Gastroesophageal sphincter (tissue), 4 donors: Measurements from ENCODE around the gene TRIM16. TPM values are rescaled to one million over a fixed set of nuclear protein-coding genes. Genes with fewer than 3 reads are reported as not detected.
"Not testable (repeated sequence)": the region's sequence is repeated elsewhere in the genome, so short reads cannot be mapped to it uniquely, and the experiment has no call there.

Experiments used
- ATAC-seq: fragments of 150-250 bp; one replicate; pipeline ENCODE4 v1.9.1; 2016; ENCODE audit warnings: mild to moderate bottlenecking, moderate library complexity
- H3K27ac ChIP-seq, 4 donors: fragments of 200-600 bp; sonication (generic) in 3 of 4; 1 replicate in 3 of 4; 2 replicates in 1 of 4; pipeline ENCODE4 v1.5.1; 2016 to 2019
- H3K27me3 ChIP-seq: fragments of 200-600 bp; sonication (generic); one replicate; pipeline ENCODE4 v1.5.1; 2019
- H3K36me3 ChIP-seq, 2 donors: fragments of 200-600 bp; sonication (generic); one replicate each; pipeline ENCODE4 v1.5.1; 2019; ENCODE audit warnings: control low read depth in 1 of 2
- H3K4me1 ChIP-seq, 3 donors: fragments of 200-600 bp; sonication (generic); 1 replicate in 2 of 3; 2 replicates in 1 of 3; pipeline ENCODE4 v1.5.1; 2016 to 2019; ENCODE audit warnings: control low read depth in 2 of 3
- H3K4me3 ChIP-seq, 2 donors: fragments of 200-600 bp; sonication (generic); one replicate each; pipeline ENCODE4 v1.5.1; 2019; ENCODE audit warnings: mild to moderate bottlenecking in 1 of 2, moderate library complexity in 1 of 2
- H3K9me3 ChIP-seq, 3 donors: fragments of 200-600 bp; sonication (generic); one replicate each; pipeline ENCODE4 v1.5.1; 2017 to 2019; ENCODE audit warnings: control low read depth in 2 of 3
- EP300 ChIP-seq: sonication (generic); formaldehyde crosslinking; IDR thresholded peaks from one replicate; pipeline ENCODE4 v1.6.1; 2017; ENCODE audit warnings: antibody characterized with exemption, mild to moderate bottlenecking
- POLR2A ChIP-seq, 2 donors: fragments of 450-650 bp; IDR thresholded peaks; one replicate each; pipeline ENCODE4 v1.6.1; 2017; ENCODE audit warnings: antibody characterized with exemption in 2 of 2, mild to moderate bottlenecking in 2 of 2, moderate library complexity in 1 of 2
- POLR2AphosphoS5 ChIP-seq: sonication (generic); formaldehyde crosslinking; IDR thresholded peaks from one replicate; pipeline ENCODE4 v1.6.1; 2017; ENCODE audit warnings: antibody characterized with exemption
- WGBS, 2 donors: methylation state at CpG; one replicate each; pipeline ENCODE4 v1.1.5; 2018; ENCODE audit warnings: low coverage in 1 of 2; 5-methylcytosine and 5-hydroxymethylcytosine counted together
- total RNA-seq, 4 donors: library from RNA; depleted of rRNA; stranded (reverse); fragments of >200 nt; gene quantifications; one replicate each; pipeline ENCODE4 v1.1.0, GENCODE V29; 2016
- TF ChIP-seq, protein P1 (sequence below), 4 experiments: fragments of 200-600 bp in 2 of 4; fragments of 450-650 bp in 2 of 4; sonication (generic) in 1 of 4; IDR thresholded peaks; one replicate each; pipeline ENCODE4 v1.5.1; 2017 to 2019; ENCODE audit warnings: antibody characterized with exemption in 4 of 4, mild to moderate bottlenecking in 2 of 4, moderate library complexity in 2 of 4

The TRIM16 gene
- total RNA-seq, 4 donors from 2014 or later = 18.6 to 61.0 (median 36.8) TPM

DNA sequence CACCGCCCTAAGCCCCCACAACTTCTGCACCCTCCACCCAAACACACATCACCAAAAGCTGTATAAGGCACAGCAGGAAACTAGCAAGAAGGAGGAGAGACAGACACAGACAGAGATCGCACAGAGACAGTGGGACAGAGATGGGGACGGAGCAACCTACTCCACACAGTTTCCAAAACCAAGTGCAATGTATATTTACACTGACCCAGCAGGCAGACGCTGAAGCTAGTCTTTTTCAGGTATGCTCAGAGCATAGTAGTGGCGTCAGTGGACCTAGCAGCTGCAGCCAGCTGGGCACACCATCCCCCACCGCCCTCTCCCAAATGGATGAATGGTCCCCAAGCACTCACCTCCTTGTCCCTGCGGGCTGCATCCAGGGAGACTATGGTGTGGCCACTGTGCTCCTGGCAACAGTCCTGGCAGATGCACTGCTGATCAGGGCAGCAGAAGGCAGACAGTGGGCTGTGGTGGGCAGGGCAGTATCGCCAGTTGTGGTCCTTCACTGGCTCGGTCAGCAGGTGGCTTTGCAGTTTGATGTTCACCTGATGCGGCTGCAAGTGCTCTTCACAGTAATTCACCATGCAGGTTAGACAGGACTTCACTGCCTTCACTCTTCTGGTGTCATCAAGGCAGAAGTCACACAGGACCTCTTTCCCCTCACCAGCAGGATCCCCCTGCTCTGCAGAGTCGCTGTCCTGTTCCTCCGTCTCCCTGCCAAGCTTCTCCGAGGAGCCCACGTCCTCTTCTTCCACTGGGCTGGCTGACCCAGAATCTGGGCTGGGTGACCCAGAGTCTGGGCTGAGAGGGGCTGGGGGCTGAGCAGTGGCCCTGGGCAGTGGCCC, 33.1 kb downstream of the TRIM16 start:
- 0 to 16% methylated on average over 3 to 8 of the region's 14 CpGs for WGBS, 2 donors
- peaks cover 0 to 46% (median 13%) of the 10 kb centered on the region in 3 donors for H3K4me1 ChIP-seq

DNA sequence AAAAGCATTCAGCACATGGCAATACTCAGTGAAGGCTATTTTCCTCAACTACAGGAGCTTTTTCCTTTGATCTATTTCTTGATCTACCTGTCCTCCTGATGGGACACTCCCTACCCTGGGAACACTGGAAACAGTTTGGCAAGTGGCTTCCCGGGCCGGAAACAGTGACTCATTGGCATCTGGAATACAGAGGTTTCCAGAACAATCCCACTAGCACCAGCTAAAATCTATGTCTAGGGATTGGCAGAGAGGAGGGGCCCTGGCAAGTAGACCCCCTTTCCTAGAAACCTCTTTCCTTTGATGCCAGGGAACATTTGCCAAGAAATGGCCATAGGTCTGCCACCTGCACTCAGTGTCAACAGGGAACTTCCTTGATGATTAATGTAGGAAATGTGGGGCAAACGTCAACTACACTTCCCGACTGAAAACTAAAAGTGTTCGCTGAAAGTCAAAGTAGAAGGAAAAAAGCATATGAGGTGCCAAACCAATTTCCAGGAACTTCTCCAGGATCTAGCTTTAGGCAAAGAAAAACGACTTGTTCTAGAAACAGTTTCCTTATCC, 34.2 kb downstream of the TRIM16 start:
- WGBS, 2 donors = 4% methylated on average over 4 of the region's 6 CpGs
- Histone ChIP-seq H3K36me3 (no peaks in the 10 kb centered on the region), H3K9me3 (no peaks in the 10 kb centered on the region), H3K4me3 (peak overlapping the region; percentile 44 to 63), H3K27ac (peak overlapping the region; percentile 9 to 88 (median 82)), H3K27me3 (no peaks in the 10 kb centered on the region), H3K4me1 (peaks cover 4 to 57% (median 21%) of the 10 kb centered on the region in 3 donors)
- no peak for ATAC-seq
- TF ChIP-seq POLR2A (IDR thresholded peaks at IDR 0.05) (no peak), EP300 (no peak), POLR2AphosphoS5 (peak; percentile 64)
- TF ChIP-seq, protein P1, sequence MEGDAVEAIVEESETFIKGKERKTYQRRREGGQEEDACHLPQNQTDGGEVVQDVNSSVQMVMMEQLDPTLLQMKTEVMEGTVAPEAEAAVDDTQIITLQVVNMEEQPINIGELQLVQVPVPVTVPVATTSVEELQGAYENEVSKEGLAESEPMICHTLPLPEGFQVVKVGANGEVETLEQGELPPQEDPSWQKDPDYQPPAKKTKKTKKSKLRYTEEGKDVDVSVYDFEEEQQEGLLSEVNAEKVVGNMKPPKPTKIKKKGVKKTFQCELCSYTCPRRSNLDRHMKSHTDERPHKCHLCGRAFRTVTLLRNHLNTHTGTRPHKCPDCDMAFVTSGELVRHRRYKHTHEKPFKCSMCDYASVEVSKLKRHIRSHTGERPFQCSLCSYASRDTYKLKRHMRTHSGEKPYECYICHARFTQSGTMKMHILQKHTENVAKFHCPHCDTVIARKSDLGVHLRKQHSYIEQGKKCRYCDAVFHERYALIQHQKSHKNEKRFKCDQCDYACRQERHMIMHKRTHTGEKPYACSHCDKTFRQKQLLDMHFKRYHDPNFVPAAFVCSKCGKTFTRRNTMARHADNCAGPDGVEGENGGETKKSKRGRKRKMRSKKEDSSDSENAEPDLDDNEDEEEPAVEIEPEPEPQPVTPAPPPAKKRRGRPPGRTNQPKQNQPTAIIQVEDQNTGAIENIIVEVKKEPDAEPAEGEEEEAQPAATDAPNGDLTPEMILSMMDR (IDR thresholded peaks at IDR 0.05) = no peak

More for the DNA sequence above, 33.1 kb downstream of the TRIM16 start:
- Histone ChIP-seq H3K4me3 (peak overlapping the region; percentile 44 to 63), H3K27ac (peak overlapping the region; percentile 60 to 88 (median 82)), H3K36me3 (no peaks in the 10 kb centered on the region), H3K9me3 (no peaks in the 10 kb centered on the region), H3K27me3 (no peaks in the 10 kb centered on the region)
- peak; percentile 2 for ATAC-seq
- TF ChIP-seq, protein P1 (IDR thresholded peaks at IDR 0.05) = no peak
- TF ChIP-seq POLR2AphosphoS5 (no peak), EP300 (no peak), POLR2A (IDR thresholded peaks at IDR 0.05) (no peak)

DNA sequence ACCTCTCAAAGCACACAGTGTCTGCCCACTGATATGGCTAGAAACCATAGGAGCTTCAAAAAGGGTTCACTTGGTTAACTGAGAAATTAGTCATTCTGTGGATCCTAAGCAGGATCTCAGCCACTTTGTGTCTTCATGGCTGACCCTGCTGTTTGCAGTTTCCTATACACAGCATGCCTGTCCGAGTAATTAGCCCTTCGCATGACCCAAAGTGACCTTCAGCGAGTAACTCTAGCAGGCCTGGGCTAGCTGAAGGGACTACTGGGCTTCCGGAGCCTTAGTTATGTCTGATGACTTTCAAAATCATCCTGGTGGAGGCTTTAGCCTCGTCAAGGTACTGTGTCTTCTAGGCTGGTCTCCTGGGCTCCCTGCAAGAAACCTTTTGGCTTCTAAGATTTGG, 35.7 kb downstream of the TRIM16 start:
- no peak for TF ChIP-seq POLR2A (IDR thresholded peaks at IDR 0.05)
- TF ChIP-seq POLR2AphosphoS5 = no peak
- TF ChIP-seq, protein P1 (IDR thresholded peaks at IDR 0.05) = no peak
- TF ChIP-seq EP300 = no peak
- Histone ChIP-seq H3K27ac (peak overlapping the region in 3 of 4 donors; percentile 82 to 88 (median 83)), H3K9me3 (no peaks in the 10 kb centered on the region), H3K4me1 (peaks cover 4 to 58% (median 21%) of the 10 kb centered on the region in 3 donors), H3K27me3 (no peaks in the 10 kb centered on the region), H3K36me3 (no peaks in the 10 kb centered on the region), H3K4me3 (peak overlapping the region in 1 of 2 donors; percentile 63)
- no peak for ATAC-seq
- WGBS, 2 donors = 56% methylated on average over 3 of the region's 5 CpGs; no CpG with 5 or more reads in 1 of the 2 donors

DNA sequence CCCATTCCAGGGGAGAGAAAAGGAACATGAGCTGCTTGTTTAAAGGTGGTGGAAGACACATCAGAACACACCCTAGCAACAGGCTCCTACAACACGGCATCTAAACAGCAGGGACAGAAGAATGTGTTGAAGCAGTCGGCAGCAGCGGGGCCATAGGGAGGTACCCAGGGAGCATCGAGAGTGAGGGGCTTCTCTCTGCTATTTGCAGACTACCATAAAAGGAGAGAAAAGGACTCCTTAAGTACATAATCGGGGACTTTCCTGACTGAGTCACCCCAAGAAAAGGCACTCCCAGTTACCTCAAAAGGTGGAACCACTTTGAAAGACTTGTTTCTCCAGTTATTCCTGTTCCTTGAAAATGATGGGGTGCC, 38.2 kb downstream of the TRIM16 start:
- Histone ChIP-seq H3K27ac (peak overlapping the region; percentile 79 to 89 (median 86)), H3K4me1 (peaks cover 4 to 41% (median 19%) of the 10 kb centered on the region in 3 donors)
- H3K27me3 ChIP-seq, H3K4me3 ChIP-seq, H3K9me3 ChIP-seq, H3K36me3 ChIP-seq: not testable (repeated sequence)
- 16 to 20% methylated on average over 4 to 5 of the region's 5 CpGs for WGBS, 2 donors
- peak; percentile 60 for ATAC-seq

DNA sequence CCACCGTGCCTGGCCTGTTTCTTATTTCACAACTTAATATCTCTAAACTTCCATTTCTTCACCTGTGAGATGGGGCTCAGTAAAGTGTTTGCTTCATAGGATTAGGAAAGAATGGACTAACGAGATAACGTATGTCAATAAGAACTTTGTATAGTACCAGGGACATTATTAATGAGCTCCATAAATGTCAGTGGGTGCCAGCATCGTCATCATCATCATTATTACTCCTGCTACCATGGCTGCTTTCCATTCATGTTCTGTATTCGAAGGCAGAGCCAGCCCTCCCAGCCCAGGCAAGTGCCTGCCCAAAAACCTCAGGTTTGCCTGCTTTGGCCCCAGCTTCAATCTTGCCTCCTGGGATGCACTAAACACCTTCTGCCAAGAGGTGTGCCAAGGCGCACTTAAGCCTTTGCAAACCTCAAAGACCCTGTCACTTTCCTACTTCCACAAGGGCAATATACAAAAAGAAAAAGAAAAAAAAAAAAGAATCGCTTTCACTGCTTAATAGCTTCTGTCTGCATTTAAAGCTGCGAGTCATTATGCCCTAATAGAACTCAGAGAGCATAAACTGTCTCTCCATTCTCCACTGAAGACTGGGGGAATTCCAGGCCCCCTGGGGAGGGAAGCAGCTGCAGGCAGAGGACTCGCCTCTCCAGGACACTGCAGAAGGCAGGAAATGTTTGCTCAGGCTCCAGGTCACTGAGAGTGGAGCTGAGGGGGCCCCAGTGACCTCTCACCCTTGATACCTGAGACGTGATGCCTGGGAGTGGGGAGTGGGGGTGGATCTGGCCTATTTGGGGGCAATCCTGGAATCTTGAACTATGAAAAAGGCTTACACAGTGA, 38.8 kb downstream of the TRIM16 start:
- peak; percentile 13 for ATAC-seq
- Histone ChIP-seq H3K27ac (peak overlapping the region; percentile 79 to 89 (median 86)), H3K4me1 (peaks cover 4 to 35% (median 15%) of the 10 kb centered on the region in 3 donors)
- not testable (repeated sequence) for H3K27me3 ChIP-seq, H3K36me3 ChIP-seq, H3K4me3 ChIP-seq, H3K9me3 ChIP-seq
- 15 to 31% methylated on average over 5 to 6 of the region's 10 CpGs for WGBS, 2 donors

DNA sequence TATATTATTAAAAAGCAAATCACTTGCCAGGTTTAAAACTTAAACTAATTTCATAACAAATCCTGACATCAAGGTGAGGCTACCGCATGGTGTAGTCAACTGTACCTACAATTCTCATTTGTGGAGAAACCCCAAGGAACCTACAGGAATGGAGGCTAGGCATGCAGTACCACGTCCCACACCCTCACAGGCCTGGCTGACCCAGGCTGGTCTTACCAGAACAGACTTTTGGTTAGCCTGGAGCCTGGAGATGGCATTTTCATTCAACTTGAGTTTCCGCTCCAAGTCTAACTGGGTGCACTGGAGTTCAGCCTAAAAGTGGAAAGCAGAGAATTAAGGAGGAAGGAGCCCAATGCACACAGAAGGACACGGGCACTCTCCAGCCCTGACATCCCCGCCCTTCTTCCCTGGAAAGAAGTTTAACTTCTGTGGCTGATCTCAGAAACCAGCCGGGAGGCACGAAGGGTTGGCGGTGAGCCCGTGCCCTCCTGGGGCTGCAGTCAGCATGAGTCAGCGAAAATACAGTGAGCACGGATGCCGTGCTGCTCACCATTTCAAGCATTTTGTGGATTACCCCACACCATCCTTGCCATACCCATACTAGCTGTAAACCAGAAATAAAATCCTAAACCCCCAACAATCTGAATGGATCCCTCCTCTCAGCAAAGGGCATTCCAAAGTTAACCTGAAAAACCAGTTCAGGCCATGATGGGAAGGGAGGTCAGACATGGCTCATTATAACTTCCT, 41.4 kb downstream of the TRIM16 start:
- 83% methylated on average over 1 of the region's 12 CpGs; no CpG with 5 or more reads in 1 of the 2 donors for WGBS, 2 donors
- peak overlapping the region in 1 of 2 donors; percentile 14 for H3K4me3 ChIP-seq
- H3K27me3 ChIP-seq, H3K9me3 ChIP-seq, H3K36me3 ChIP-seq: not testable (repeated sequence)
- peak; percentile 69 for ATAC-seq
- peaks cover 4 to 13% (median 9%) of the 10 kb centered on the region in 3 donors for H3K4me1 ChIP-seq
- H3K27ac ChIP-seq = peak overlapping the region in 1 of 4 donors; percentile 43

DNA sequence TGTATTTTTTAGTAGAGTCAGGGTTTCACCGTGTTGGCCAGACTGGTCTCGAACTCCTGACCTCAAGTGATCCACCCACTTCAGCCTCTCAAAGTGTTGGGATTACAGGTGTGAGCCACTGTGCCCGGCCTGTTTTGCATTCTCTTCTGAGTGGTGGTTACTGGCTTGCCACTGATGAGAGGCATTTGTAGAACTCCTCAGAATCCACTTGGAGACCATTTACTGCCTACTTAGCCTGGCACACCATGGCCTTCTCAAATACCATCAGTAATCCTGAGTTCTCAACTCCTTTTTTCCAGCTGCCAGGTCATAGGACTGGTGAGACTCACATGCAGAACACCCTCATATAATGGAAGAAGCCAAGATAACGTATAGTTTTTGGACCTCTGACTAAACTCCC, 42.1 kb downstream of the TRIM16 start:
- H3K36me3 ChIP-seq, H3K27ac ChIP-seq, ATAC-seq, H3K27me3 ChIP-seq, H3K9me3 ChIP-seq: not testable (repeated sequence)
- H3K4me3 ChIP-seq = peak overlapping the region in 1 of 2 donors; percentile 14
- WGBS, 2 donors = 56% methylated on average over 1 of the region's 4 CpGs; no CpG with 5 or more reads in 1 of the 2 donors
- peaks cover 4 to 13% (median 9%) of the 10 kb centered on the region in 3 donors for H3K4me1 ChIP-seq

DNA sequence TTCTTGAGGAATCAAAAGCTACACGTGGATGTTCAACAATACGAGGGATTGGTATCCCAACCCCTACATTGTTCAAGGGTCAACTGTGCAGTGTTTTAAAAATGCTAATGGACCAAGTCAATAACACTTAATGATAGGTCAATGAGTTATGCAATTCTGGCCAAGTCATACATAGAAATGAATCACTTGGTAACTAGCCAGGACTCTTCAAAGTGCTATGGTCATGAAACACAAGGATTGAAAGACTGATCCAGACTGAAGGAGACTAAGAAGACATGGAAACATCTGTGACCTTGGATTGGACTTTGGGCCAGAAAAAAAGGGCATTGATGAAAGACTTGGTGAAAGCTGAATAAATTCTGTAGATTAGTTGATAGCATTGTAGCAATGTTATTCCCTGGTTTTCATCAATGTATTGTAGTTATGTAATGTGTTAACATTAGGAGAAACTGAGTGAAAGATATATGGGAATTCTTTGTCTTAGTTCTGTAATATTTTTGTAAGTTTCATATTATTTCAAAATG, 53.1 kb downstream of the TRIM16 start:
- H3K27ac ChIP-seq, H3K4me1 ChIP-seq, H3K4me3 ChIP-seq, ATAC-seq, H3K27me3 ChIP-seq, H3K9me3 ChIP-seq: not testable (repeated sequence)
- WGBS, 2 donors = 76 to 81% methylated on average over 2 of the region's 2 CpGs
- peaks cover 0 to 51% of the 10 kb centered on the region in 2 donors for H3K36me3 ChIP-seq
